SH-SY5Y (cell line): ENCODE data around the gene TPSD1.

Experiments
- GATA2 ChIP-seq: IDR thresholded peaks from 2 replicates; pipeline ENCODE4 v1.6.1; 2011; ENCODE audit warnings: mild to moderate bottlenecking, low read depth, low read length
- GATA3 ChIP-seq: IDR thresholded peaks from 2 replicates; pipeline ENCODE4 v1.6.1; 2011; ENCODE audit warnings: low read depth, mild to moderate bottlenecking, low read length, moderate library complexity

DNA sequence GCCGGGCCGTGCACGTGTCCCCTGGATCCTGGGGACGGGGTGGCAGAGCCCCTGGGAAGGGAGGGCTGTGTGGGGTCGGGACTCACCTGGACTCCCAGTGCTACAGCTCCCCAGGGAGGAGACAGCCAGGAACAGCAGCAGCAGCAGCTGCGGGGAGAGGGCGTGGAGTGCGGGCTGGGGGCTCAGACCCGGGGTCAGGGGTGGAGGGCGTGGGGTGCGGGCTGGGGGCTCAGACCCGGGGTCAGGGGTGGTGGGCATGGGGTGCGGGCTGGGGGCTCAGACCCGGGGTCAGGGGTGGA, 20.7 kb downstream of the TPSD1 start:
- no peak for TF ChIP-seq GATA2
- TF ChIP-seq GATA3, result no peak
